HG02840 (cell line): ENCODE measurements around the gene CD22.
A peak's percentile ranks its signal among the peaks of the same experiment; 100 is the strongest.

Source experiments
- ATAC-seq: cut with Tn5 transposase; IDR thresholded peaks from one replicate; pipeline ENCODE4 v1.9.1; 2021; ENCODE audit warnings: mild to moderate bottlenecking, moderate library complexity, moderate number of reproducible peaks; ENCODE audit not compliant: unreplicated experiment, low FRiP score

Gene CD22

GRCh38 chr19:35310811-35311465, 18.0 kb upstream of the CD22 start:
- no peak for ATAC-seq

- ATAC-seq = no peak
Measured at GRCh38 chr19:35311901-35312665, 16.9 kb upstream of the CD22 start.

- ATAC-seq = no peak
Measured at GRCh38 chr19:35313587-35313986, 15.4 kb upstream of the CD22 start.

- ATAC-seq = no peak
Measured at GRCh38 chr19:35314031-35314430, 15.0 kb upstream of the CD22 start.

GRCh38 chr19:35314858-35315470, 14.0 kb upstream of the CD22 start:
- ATAC-seq = no peak

- ATAC-seq = no peak
Measured at GRCh38 chr19:35315883-35316282, 13.1 kb upstream of the CD22 start.

GRCh38 chr19:35316560-35316959, 12.4 kb upstream of the CD22 start:
- no peak for ATAC-seq

GRCh38 chr19:35317464-35318043, 11.4 kb upstream of the CD22 start:
- ATAC-seq = no peak

GRCh38 chr19:35318679-35319448, 10.1 kb upstream of the CD22 start:
- ATAC-seq = no peak

- ATAC-seq = no peak
Measured at GRCh38 chr19:35320065-35320713, 8.8 kb upstream of the CD22 start.

GRCh38 chr19:35321291-35321690, 7.7 kb upstream of the CD22 start:
- no peak for ATAC-seq

GRCh38 chr19:35322014-35322413, 7.0 kb upstream of the CD22 start:
- no peak for ATAC-seq

- no peak for ATAC-seq
Measured at GRCh38 chr19:35327642-35328041, 1.3 kb upstream of the CD22 start.

- no peak for ATAC-seq
Measured at GRCh38 chr19:35329323-35329722, 336 bp downstream of the CD22 start.

GRCh38 chr19:35330475-35330874, 1.5 kb downstream of the CD22 start:
- ATAC-seq = peak; percentile 48

- ATAC-seq = no peak
Measured at GRCh38 chr19:35331551-35332214, 2.7 kb downstream of the CD22 start.

GRCh38 chr19:35332817-35333216, 3.8 kb downstream of the CD22 start:
- no peak for ATAC-seq

GRCh38 chr19:35334144-35334753, 5.3 kb downstream of the CD22 start:
- no peak for ATAC-seq
